ENCODE results near the gene TULP1. TPM values are rescaled to one million over a fixed set of nuclear protein-coding genes. Genes with fewer than 3 reads are reported as not detected.

Gene TULP1
- total and polyA plus RNA-seq, 4 donors: not detected

DNA sequence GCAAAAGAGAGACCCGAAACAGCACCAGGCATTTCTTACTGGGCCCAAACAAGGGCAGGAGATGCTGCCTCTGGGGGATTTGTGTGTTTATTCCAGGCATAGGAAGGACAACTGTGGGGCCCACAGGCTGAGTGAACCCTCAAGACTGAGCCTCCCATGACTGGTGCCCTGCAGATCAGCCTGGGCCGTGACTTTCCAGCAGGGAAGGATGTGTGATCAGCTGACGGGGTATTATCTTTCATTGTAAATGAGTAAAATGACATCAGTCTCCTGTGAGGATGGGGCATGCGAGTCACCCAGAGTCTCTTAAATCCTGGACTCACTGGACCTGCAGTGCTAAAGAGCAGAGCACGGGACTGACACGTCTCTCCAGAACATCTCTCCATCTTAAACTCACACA, 11.9 kb downstream of the TULP1 start (continued):
- TF ChIP-seq, protein P1, sequence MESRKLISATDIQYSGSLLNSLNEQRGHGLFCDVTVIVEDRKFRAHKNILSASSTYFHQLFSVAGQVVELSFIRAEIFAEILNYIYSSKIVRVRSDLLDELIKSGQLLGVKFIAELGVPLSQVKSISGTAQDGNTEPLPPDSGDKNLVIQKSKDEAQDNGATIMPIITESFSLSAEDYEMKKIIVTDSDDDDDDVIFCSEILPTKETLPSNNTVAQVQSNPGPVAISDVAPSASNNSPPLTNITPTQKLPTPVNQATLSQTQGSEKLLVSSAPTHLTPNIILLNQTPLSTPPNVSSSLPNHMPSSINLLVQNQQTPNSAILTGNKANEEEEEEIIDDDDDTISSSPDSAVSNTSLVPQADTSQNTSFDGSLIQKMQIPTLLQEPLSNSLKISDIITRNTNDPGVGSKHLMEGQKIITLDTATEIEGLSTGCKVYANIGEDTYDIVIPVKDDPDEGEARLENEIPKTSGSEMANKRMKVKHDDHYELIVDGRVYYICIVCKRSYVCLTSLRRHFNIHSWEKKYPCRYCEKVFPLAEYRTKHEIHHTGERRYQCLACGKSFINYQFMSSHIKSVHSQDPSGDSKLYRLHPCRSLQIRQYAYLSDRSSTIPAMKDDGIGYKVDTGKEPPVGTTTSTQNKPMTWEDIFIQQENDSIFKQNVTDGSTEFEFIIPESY (IDR thresholded peaks at IDR 0.05): no peak
- TF ChIP-seq TAF1 (conservative IDR thresholded peaks at IDR 0.05): no peak
- TF ChIP-seq, protein P2, sequence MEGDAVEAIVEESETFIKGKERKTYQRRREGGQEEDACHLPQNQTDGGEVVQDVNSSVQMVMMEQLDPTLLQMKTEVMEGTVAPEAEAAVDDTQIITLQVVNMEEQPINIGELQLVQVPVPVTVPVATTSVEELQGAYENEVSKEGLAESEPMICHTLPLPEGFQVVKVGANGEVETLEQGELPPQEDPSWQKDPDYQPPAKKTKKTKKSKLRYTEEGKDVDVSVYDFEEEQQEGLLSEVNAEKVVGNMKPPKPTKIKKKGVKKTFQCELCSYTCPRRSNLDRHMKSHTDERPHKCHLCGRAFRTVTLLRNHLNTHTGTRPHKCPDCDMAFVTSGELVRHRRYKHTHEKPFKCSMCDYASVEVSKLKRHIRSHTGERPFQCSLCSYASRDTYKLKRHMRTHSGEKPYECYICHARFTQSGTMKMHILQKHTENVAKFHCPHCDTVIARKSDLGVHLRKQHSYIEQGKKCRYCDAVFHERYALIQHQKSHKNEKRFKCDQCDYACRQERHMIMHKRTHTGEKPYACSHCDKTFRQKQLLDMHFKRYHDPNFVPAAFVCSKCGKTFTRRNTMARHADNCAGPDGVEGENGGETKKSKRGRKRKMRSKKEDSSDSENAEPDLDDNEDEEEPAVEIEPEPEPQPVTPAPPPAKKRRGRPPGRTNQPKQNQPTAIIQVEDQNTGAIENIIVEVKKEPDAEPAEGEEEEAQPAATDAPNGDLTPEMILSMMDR (IDR thresholded peaks at IDR 0.05; ENCODE audit: low read depth, low read length, missing input control): no peak
- no peak for TF ChIP-seq YY1 (IDR thresholded peaks at IDR 0.05)
- TF ChIP-seq SP1 (IDR thresholded peaks at IDR 0.05): no peak
- TF ChIP-seq HNF4A (conservative IDR thresholded peaks at IDR 0.05): no peak
- no peak for TF ChIP-seq JUND (IDR thresholded peaks at IDR 0.05)
- TF ChIP-seq HNF4G (IDR thresholded peaks at IDR 0.05): no peak
- no peak for TF ChIP-seq FOXA1 (IDR thresholded peaks at IDR 0.05)
- no peak for TF ChIP-seq NR2F2 (IDR thresholded peaks at IDR 0.05)

DNA sequence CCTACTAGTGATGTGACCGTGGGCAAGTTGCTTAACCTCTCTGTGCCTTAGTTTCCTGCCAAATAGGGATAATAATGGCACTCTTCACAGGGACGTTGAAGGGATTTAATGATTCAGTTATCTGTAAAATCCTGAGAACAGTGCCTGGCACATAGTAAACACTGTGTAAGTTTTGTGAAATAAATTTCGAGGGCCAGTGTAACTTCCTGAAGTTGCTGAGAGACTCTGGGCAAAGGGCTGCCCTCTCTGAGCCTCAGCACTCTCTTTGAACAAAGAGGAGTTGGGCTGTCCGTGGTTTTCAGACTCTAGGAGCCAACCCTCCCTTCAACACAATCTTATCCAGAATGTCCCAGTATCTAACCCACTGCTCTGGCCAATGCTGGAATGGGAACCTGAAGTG, 13.3 kb downstream of the TULP1 start:
- 90% methylated on average over 4 of the region's 4 CpGs for WGBS
- Histone ChIP-seq H3K27ac (ENCODE audit: low read depth in 1 of 2, low read length in 2 of 2) (no peak overlapping the region), H3K9ac (ENCODE audit: low read depth in 1 of 2, low read length in 2 of 2) (no peak overlapping the region), H3K4me3 (ENCODE audit: low read depth in 1 of 3, low read length in 3 of 3) (no peak overlapping the region), H3K27me3 (ENCODE audit: control insufficient read depth in 4 of 4, insufficient read depth in 4 of 4, low read length in 3 of 4) (no peaks in the 10 kb centered on the region), H3K4me1 (ENCODE audit: control insufficient read depth in 4 of 4, insufficient read depth in 4 of 4, low read length in 3 of 4) (peaks cover 6 to 19% (median 12%) of the 10 kb centered on the region in 4 donors), H3K9me3 (ENCODE audit: control insufficient read depth in 4 of 4, low read length in 3 of 4) (no peaks in the 10 kb centered on the region), H3K36me3 (ENCODE audit: control insufficient read depth in 4 of 4, insufficient read depth in 3 of 4, low read depth in 1 of 4, low read length in 3 of 4) (no peaks in the 10 kb centered on the region)
- DNase-seq (ENCODE audit: low spot score): no peak
- TF ChIP-seq GABPA (IDR thresholded peaks at IDR 0.05 in 1 of 2, conservative IDR thresholded peaks at IDR 0.05 in 1 of 2): no peak
- TF ChIP-seq RAD21 (IDR thresholded peaks at IDR 0.05): no peak
- TF ChIP-seq SP1 (IDR thresholded peaks at IDR 0.05): no peak
- TF ChIP-seq TAF1 (conservative IDR thresholded peaks at IDR 0.05): no peak
- no peak for TF ChIP-seq FOXA2 (IDR thresholded peaks at IDR 0.05)
- no peak for TF ChIP-seq JUND (IDR thresholded peaks at IDR 0.05)
- TF ChIP-seq HNF4A (conservative IDR thresholded peaks at IDR 0.05): no peak
- no peak for TF ChIP-seq EGR1 (IDR thresholded peaks at IDR 0.05; ENCODE audit: low read depth in 2 of 2)
- no peak for TF ChIP-seq RXRA (IDR thresholded peaks at IDR 0.05)
- TF ChIP-seq, protein P1 (IDR thresholded peaks at IDR 0.05): no peak

DNA sequence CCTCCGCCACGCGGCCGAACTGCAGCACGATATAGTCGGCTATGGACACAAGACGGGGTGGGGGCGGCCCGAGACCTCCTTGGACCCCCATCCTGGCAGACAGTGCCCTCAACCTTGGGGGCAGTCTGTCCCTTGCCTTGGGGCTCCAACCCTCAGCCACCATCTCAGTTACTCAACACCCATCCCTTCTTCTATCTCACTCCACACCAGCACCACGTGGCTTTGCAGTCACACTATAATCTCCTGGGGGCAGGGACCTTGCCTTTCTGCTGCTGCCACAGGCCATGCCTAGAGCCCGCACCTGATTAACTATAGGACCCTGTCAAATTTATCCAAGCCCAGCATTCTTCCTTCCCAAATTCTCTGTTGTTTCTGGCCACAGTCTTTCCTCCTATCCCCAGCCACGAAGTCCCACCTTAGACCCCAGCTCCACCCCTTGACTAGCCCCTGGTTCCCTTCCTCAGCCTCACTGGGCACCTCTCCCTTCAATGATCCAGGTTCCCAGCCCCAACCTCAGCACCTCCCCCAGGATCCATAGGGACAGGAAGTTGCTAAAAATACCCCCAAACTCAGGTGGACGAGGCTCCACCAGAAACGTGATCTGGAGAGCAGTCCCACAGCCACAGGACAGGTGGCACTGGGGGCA, 14.2 kb downstream of the TULP1 start:
- no peak for DNase-seq (ENCODE audit: low spot score)
- Histone ChIP-seq H3K36me3 (ENCODE audit: control insufficient read depth in 4 of 4, insufficient read depth in 3 of 4, low read depth in 1 of 4, low read length in 3 of 4) (no peaks in the 10 kb centered on the region), H3K27ac (ENCODE audit: low read depth in 1 of 2, low read length in 2 of 2) (peak overlapping the region; percentile 22 to 68), H3K9me3 (ENCODE audit: control insufficient read depth in 4 of 4, low read length in 3 of 4) (no peaks in the 10 kb centered on the region), H3K27me3 (ENCODE audit: control insufficient read depth in 4 of 4, insufficient read depth in 4 of 4, low read length in 3 of 4) (no peaks in the 10 kb centered on the region), H3K4me1 (ENCODE audit: control insufficient read depth in 4 of 4, insufficient read depth in 4 of 4, low read length in 3 of 4) (peaks cover 9 to 24% (median 17%) of the 10 kb centered on the region in 4 donors), H3K9ac (ENCODE audit: low read depth in 1 of 2, low read length in 2 of 2) (no peak overlapping the region), H3K4me3 (ENCODE audit: low read depth in 1 of 3, low read length in 3 of 3) (peak overlapping the region in 1 of 3 donors; percentile 88)
- WGBS: 55% methylated on average over 14 of the region's 14 CpGs
- TF ChIP-seq NR2F2 (IDR thresholded peaks at IDR 0.05): no peak
